OCI-LY3 (cell line): ENCODE data around the gene GARNL3.

Experiments used
- H2AFZ ChIP-seq: fragments of 200-600, 300-600 bp; shearing (Covaris generic); 2 replicates; pipeline ENCODE4 v1.6.0; 2014; ENCODE audit warnings: antibody characterized with exemption, low read depth, low read length
- H3K27ac ChIP-seq: fragments of 200-600, 300-600 bp; sonication (generic); 2 replicates; pipeline ENCODE4 v1.5.1; 2014; ENCODE audit warnings: mild to moderate bottlenecking, low read length, moderate library complexity, mixed read lengths
- H3K27me3 ChIP-seq: fragments of 200-600, 300-600 bp; sonication (generic); 2 replicates; pipeline ENCODE4 v1.6.1; 2014; ENCODE audit warnings: low read depth, low read length, mixed read lengths
- H3K36me3 ChIP-seq: fragments of 200-600, 300-600 bp; sonication (generic); replicated peaks from 2 replicates; pipeline ENCODE3; 2014; ENCODE audit warnings: low read depth, low read length, mixed read lengths
- H3K4me1 ChIP-seq: fragments of 300-600, 200-600 bp; sonication (generic); 2 replicates; pipeline ENCODE4 v1.6.1; 2014; ENCODE audit warnings: low read length, mixed read lengths
- H3K4me2 ChIP-seq: fragments of 200-600, 300-600 bp; sonication (generic); 2 replicates; pipeline ENCODE4 v1.6.1; 2014; ENCODE audit warnings: low read length, mixed read lengths
- H3K4me3 ChIP-seq: fragments of 300-600, 200-600 bp; sonication (generic); 2 replicates; pipeline ENCODE4 v1.5.1; 2014; ENCODE audit warnings: antibody characterized with exemption, mild to moderate bottlenecking, low read length, moderate library complexity
- H3K79me2 ChIP-seq: fragments of 300-600, 200-600 bp; shearing (Covaris generic); 2 replicates; pipeline ENCODE4 v1.6.1; 2014; ENCODE audit warnings: mild to moderate bottlenecking, low read length, mixed read lengths
- H3K9ac ChIP-seq: fragments of 300-600, 200-600 bp; shearing (Covaris generic); 2 replicates; pipeline ENCODE4 v1.6.0; 2014; ENCODE audit warnings: mild to moderate bottlenecking, low read length, moderate library complexity
- H3K9me3 ChIP-seq: fragments of 200-600, 300-600 bp; shearing (Covaris generic); 2 replicates; pipeline ENCODE4 v1.6.1; 2014; ENCODE audit warnings: low read length, mixed read lengths; ENCODE audit not compliant: insufficient read depth
- H4K20me1 ChIP-seq: fragments of 200-600, 300-600 bp; sonication (generic); 2 replicates; pipeline ENCODE4 v1.6.1; 2016; ENCODE audit warnings: low read length, mixed read lengths; ENCODE audit not compliant: insufficient read depth
- EZH2phosphoT487 ChIP-seq: fragments of 200-600 bp; shearing (Covaris generic); IDR thresholded peaks from 2 replicates; pipeline ENCODE4 v1.6.1; 2018; ENCODE audit warnings: antibody characterized with exemption, mixed run types, low read depth
- TF ChIP-seq, protein P1 (sequence below): fragments of 200-600, 300-600 bp; sonication (generic); IDR thresholded peaks from 2 replicates; pipeline ENCODE4 v1.5.1; 2014; ENCODE audit warnings: antibody characterized with exemption, low read length, low read depth

GARNL3 gene

GRCh38 chr9:127233550-127233949, 31.0 kb upstream of the GARNL3 start:
- no peak overlapping the region for H3K27ac ChIP-seq
- H2AFZ ChIP-seq, result no peak overlapping the region
- no peak overlapping the region for H3K4me3 ChIP-seq
- no peaks in the 10 kb centered on the region for H3K27me3 ChIP-seq
- H3K4me1 ChIP-seq, result no peaks in the 10 kb centered on the region
- no peaks in the 10 kb centered on the region for H3K79me2 ChIP-seq
- H3K9me3 ChIP-seq, result no peaks in the 10 kb centered on the region
- H3K36me3 ChIP-seq, result no peaks in the 10 kb centered on the region
- H3K9ac ChIP-seq, result no peak overlapping the region
- no peak overlapping the region for H3K4me2 ChIP-seq
- TF ChIP-seq, protein P1, sequence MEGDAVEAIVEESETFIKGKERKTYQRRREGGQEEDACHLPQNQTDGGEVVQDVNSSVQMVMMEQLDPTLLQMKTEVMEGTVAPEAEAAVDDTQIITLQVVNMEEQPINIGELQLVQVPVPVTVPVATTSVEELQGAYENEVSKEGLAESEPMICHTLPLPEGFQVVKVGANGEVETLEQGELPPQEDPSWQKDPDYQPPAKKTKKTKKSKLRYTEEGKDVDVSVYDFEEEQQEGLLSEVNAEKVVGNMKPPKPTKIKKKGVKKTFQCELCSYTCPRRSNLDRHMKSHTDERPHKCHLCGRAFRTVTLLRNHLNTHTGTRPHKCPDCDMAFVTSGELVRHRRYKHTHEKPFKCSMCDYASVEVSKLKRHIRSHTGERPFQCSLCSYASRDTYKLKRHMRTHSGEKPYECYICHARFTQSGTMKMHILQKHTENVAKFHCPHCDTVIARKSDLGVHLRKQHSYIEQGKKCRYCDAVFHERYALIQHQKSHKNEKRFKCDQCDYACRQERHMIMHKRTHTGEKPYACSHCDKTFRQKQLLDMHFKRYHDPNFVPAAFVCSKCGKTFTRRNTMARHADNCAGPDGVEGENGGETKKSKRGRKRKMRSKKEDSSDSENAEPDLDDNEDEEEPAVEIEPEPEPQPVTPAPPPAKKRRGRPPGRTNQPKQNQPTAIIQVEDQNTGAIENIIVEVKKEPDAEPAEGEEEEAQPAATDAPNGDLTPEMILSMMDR, result no peak
- TF ChIP-seq EZH2phosphoT487, result no peak
- no peaks in the 10 kb centered on the region for H4K20me1 ChIP-seq

DNA sequence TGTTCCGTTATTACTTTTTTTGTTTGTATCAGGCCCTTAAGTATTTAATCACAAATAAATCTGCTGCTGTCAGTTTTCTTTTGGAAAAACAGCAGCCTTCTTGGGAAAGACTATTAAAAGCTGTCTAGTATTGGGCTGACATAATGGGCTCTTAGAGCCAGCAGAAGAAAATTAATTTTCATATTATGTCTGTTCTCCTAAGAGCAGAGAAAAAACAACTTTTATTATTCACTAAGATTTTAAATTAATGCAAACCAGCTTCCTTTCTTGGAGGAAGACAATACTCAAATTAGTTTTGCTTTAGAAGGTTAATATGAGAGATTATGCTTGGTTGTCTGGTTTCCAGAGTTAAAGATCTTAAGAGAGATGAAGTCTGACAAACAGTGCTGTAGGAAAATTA, 30.6 kb upstream of the GARNL3 start:
- Histone ChIP-seq H3K4me1 (no peaks in the 10 kb centered on the region), H3K4me3 (no peak overlapping the region), H3K9me3 (no peaks in the 10 kb centered on the region), H3K27ac (no peak overlapping the region), H3K27me3 (no peaks in the 10 kb centered on the region), H4K20me1 (no peaks in the 10 kb centered on the region), H3K4me2 (no peak overlapping the region), H2AFZ (no peak overlapping the region), H3K79me2 (no peaks in the 10 kb centered on the region), H3K9ac (no peak overlapping the region), H3K36me3 (no peaks in the 10 kb centered on the region)
- TF ChIP-seq, protein P1, result no peak
- no peak for TF ChIP-seq EZH2phosphoT487

DNA sequence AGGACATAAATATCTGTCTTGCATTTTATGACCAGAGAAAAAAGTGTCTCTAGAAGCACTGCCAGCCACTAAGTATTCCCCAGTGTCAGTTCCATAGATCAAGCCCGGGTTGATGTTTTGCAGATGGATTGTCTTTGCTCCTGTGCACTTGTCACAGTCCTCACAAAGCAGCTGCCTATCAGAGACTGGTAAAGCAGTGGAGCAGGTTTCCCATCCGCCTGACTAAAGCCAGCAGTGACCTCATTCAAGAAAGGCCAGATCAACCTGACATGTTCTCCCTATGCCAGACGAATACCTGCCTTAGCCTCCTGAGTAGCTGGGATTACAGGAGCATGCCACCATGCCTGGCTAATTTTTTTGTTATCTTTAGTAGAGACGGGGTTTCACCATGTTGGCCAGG, 26.8 kb upstream of the GARNL3 start:
- TF ChIP-seq, protein P1, result no peak
- no peak for TF ChIP-seq EZH2phosphoT487
- no peaks in the 10 kb centered on the region for H3K4me1 ChIP-seq
- H2AFZ ChIP-seq, result no peak overlapping the region

GRCh38 chr9:127241354-127241753, 23.2 kb upstream of the GARNL3 start:
- no peak overlapping the region for H3K9ac ChIP-seq
- no peak overlapping the region for H2AFZ ChIP-seq
- H3K9me3 ChIP-seq, result no peaks in the 10 kb centered on the region
- H3K4me2 ChIP-seq, result no peak overlapping the region
- H3K36me3 ChIP-seq, result no peaks in the 10 kb centered on the region
- H3K79me2 ChIP-seq, result no peaks in the 10 kb centered on the region
- peaks cover 11% of the 10 kb centered on the region for H3K4me1 ChIP-seq
- no peak overlapping the region for H3K27ac ChIP-seq
- H3K4me3 ChIP-seq, result no peak overlapping the region
- TF ChIP-seq, protein P1, result no peak
- no peak for TF ChIP-seq EZH2phosphoT487
- no peaks in the 10 kb centered on the region for H4K20me1 ChIP-seq
- H3K27me3 ChIP-seq, result no peaks in the 10 kb centered on the region

More for the DNA sequence above, 26.8 kb upstream of the GARNL3 start:
- Histone ChIP-seq H3K36me3 (no peaks in the 10 kb centered on the region), H3K79me2 (no peaks in the 10 kb centered on the region), H3K4me3 (no peak overlapping the region), H4K20me1 (no peaks in the 10 kb centered on the region), H3K9me3 (no peaks in the 10 kb centered on the region), H3K27me3 (no peaks in the 10 kb centered on the region), H3K9ac (no peak overlapping the region), H3K4me2 (no peak overlapping the region), H3K27ac (no peak overlapping the region)
